RPMI7951 (cell line): ENCODE results near the gene SLIT3. TPM values are rescaled to one million over a fixed set of nuclear protein-coding genes. Genes with fewer than 3 reads are reported as not detected.

Source experiments
- DNase-seq: peaks from one replicate; pipeline ENCODE4 v3.0.0-alpha.2; 2012; ENCODE audit warnings: low read depth
- total RNA-seq: library from RNA; depleted of rRNA; stranded (reverse); fragments of >200 nt; shearing (Covaris generic); gene quantifications from 2 replicates; pipeline ENCODE4 v1.2.3, GENCODE V29; 2014

Gene SLIT3
- total RNA-seq, 1 experiment from 2014 or later = 0.72 TPM

GRCh38 chr5:168831383-168831782, 469.6 kb downstream of the SLIT3 start:
- DNase-seq = no peak

GRCh38 chr5:168830833-168831232, 470.1 kb downstream of the SLIT3 start:
- no peak for DNase-seq

DNA sequence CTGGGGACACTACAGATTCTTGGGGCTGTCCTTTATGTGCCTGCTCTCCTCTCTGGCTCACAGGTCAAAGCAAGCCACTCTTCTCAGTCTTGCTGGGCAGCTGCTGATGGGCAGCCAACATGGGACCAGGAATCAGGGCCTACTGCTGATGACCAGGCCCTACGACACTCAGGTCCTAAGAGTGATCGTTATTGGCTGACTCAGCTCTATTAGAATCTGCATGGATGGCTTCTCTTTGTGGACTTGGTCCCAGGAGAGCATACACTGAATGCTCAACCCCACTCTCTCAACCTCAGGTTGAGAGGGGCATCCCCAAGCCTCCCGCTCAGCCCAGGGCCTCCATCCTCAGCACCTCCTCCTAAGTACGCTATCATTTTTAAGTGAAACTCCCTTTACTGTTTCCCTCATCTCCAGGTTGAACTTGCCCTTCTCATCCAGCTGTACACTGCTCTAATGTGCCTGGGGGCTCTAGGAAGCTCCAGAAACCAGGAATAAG, 471.0 kb downstream of the SLIT3 start:
- no peak for DNase-seq

GRCh38 chr5:168829044-168829443, 471.9 kb downstream of the SLIT3 start:
- no peak for DNase-seq

- no peak for DNase-seq
Observed at GRCh38 chr5:168827636-168828035, 473.3 kb downstream of the SLIT3 start.

DNA sequence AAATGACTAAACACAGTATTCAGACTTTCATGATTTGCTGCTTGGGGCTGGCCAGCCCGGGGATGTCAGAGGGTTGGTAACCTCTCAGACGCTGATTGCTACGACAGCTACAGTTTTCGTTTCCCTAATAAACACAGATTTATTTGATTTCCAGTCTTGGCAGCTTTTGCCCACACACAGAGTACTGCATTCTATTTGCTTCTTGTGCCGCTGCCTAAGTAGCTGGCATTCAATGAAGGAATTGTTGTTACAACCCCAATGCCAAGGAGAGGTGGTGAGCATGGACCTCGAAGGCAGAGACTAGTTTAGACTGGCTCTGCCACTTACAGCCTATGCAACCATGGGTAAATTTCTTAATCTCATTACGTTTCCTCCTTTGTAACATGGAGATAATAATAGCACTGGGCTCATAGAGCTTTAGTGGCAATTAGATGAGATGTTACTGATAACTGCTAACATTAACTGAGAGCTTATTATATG, 474.7 kb downstream of the SLIT3 start:
- DNase-seq = no peak

GRCh38 chr5:168822745-168823281, 478.1 kb downstream of the SLIT3 start:
- DNase-seq = no peak

DNA sequence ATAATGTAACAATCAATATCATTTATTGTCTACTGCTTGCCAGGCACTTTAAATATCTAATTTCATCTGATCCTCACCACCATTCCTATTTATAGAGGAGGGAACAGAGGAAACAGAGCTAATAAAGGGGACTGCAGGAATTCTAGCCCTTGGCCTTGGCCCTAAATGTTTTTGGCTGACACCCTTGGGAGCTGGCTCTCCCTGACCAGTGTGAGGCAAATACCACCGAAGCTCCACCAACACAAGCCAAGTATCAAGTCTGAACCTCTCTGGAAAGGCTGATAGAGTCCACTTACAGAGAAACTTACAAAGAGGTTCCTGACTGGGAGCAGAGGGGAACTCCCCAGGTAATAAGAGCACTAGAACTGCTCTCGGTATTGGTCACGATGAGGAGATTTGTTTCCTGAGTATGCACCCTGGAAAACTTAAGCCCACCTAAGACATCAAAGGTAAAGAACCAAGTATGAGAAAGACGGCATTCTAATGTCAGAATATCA, 478.6 kb downstream of the SLIT3 start:
- DNase-seq = no peak

- no peak for DNase-seq
Observed at GRCh38 chr5:168820874-168821273, 480.1 kb downstream of the SLIT3 start.

DNA sequence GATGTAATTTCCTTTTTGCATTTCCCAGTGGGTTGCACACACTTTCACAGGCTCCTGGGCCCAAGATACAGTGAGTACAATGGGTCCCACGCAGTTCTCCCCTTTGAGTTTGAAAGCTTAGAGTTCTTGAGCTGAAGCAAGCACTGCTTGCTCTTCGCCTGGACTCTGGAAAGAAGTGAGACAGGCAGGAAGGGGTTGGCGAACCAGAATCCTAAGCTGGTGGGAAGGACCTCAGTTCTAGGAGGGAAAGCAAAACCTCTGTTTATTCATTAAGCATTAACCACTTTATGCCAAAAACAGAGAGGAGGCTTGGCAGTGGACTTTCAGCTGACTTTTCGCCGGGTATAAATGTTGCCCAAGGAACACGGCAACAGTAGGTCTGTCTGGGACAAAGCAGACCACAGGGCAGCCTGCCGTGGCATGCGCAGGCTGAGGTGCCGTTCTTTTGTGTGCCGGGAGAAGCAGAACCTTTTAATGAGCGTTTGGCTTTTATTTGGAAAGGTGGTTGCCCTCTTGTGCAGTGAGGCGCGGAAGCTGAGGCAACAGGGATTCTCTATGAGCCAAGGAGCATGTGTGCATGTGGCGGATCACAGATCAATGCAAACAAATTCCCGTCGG, 481.8 kb downstream of the SLIT3 start:
- no peak for DNase-seq

GRCh38 chr5:168818558-168818957, 482.4 kb downstream of the SLIT3 start:
- no peak for DNase-seq

GRCh38 chr5:168817591-168817990, 483.3 kb downstream of the SLIT3 start:
- DNase-seq = no peak

GRCh38 chr5:168816661-168817060, 484.3 kb downstream of the SLIT3 start:
- no peak for DNase-seq

GRCh38 chr5:168813184-168813968, 487.6 kb downstream of the SLIT3 start:
- DNase-seq = no peak

DNA sequence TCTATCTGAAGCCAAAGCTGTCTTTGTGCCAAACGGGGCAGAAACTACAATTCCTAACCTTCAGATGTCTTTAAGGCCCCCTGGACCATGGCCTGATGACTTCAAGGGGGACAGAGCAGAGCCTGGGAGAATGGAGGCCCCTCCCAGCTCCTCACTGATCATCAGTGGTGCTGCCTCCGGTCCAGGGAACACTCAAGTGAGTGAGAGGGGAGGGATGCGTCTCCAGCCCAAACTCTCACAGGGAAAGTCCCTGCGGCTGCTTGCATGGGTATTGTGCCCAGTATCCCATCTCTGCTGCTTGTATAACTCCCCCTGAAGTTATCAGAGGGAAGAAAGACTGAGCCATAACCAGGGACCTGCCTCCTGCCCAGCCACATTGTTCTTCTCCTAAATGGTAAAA, 490.3 kb downstream of the SLIT3 start:
- no peak for DNase-seq

- DNase-seq = no peak
Observed at GRCh38 chr5:168809218-168809617, 491.7 kb downstream of the SLIT3 start.

GRCh38 chr5:168808051-168808616, 492.8 kb downstream of the SLIT3 start:
- no peak for DNase-seq

GRCh38 chr5:168807287-168807686, 493.7 kb downstream of the SLIT3 start:
- DNase-seq = no peak

GRCh38 chr5:168803541-168803940, 497.4 kb downstream of the SLIT3 start:
- DNase-seq = no peak

DNA sequence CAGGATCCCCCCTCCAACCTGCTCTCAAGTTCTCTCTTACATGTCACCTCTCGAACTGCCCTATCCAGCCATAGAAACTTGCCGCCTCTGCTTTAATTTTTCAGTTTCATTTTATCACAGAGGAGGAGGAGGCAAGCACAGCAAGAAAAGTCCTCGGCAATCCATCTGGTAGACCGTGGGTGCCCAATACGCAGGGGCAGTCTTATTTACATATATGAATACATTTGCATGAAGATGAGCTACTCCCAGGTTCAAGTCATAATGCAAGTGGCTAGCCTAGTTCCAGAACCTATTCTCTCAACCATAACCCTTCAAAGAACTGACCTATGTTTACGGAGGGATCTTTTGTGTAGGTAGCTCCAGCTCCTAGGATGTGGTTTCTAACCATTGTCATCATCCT, 498.6 kb downstream of the SLIT3 start:
- no peak for DNase-seq

DNA sequence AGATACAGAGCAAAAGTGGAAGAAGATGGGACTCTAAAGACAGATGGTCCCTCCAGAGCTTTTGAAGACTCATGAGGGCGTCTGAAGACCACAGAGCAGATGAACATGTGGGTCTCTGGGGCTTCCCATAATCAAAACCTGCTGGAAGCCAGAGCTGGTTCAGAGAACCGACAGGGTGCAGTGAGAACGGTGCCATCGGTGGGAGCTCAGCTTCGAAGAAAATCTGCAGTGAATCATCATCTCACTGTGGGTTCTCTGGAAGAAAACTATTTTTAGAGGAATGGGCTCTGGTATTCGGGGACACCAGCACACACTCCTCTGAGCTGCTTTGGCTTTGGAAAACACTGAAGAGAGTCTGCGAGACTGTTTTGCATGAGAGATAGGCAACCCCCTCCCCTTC, 499.4 kb downstream of the SLIT3 start:
- no peak for DNase-seq

- no peak for DNase-seq
Observed at GRCh38 chr5:168800701-168801100, 500.2 kb downstream of the SLIT3 start.
